K562 (cell line): Measurements from ENCODE around the gene GABBR1. TPM values are rescaled to one million over a fixed set of nuclear protein-coding genes. Genes with fewer than 3 reads are reported as not detected.
A peak's percentile ranks its signal among the peaks of the same experiment; 100 is the strongest.

ENCODE experiments used
- BDP1 ChIP-seq: IDR thresholded peaks from 3 replicates; pipeline ENCODE4 v1.6.1; 2011; ENCODE audit not compliant: insufficient read length, insufficient read depth
- NR2F6 ChIP-seq: fragments of 450-650 bp; formaldehyde crosslinking; IDR thresholded peaks from 2 replicates; pipeline ENCODE4 v1.4.0; 2020; ENCODE audit warnings: mild to moderate bottlenecking
- POLR2AphosphoS5 ChIP-seq: IDR thresholded peaks from 2 replicates; pipeline ENCODE4 v1.6.1; 2011; ENCODE audit warnings: mild to moderate bottlenecking, low read depth, low read length, moderate library complexity; ENCODE audit not compliant: control insufficient read depth, insufficient read depth
- SP1 ChIP-seq: sonication (generic); formaldehyde crosslinking; IDR thresholded peaks from 2 replicates; pipeline ENCODE4 v1.8.1; 2022; ENCODE audit warnings: mild to moderate bottlenecking, missing genetic modification reagents
- SRF ChIP-seq, 2 experiments: fragments of 250-450, 450-650 bp in 1 of 2; sonication (Bioruptor Pico) in 1 of 2; sonication (generic) in 1 of 2; formaldehyde crosslinking; IDR thresholded peaks; 2 replicates each; pipeline versions ENCODE4 v1.5.0 to v1.5.1; 2020 to 2022; ENCODE audit warnings: mild to moderate bottlenecking in 1 of 2, missing genetic modification reagents in 1 of 2
- TARDBP ChIP-seq: fragments of 450-650 bp; IDR thresholded peaks from 2 replicates; pipeline ENCODE4 v1.6.1; 2016
- XRCC4 ChIP-seq: IDR thresholded peaks from one replicate; pipeline ENCODE4 v1.6.1; 2011; ENCODE audit not compliant: insufficient read depth, insufficient read length; ENCODE audit errors: extremely low read depth
- polyA plus RNA-seq, 8 experiments: library from polyadenylated mRNA; depleted of rRNA in 4 of 8; stranded (reverse) in 5 of 8; unstranded in 3 of 8; fragments of >200 nt; fragmentation: Nextera tagmentation in 2 of 8; fragmentation: Illumina TruSeq in 1 of 8; extraction: Ambion mirVana in 2 of 8; extraction: Trizol in 1 of 8; gene quantifications; 2 replicates each; pipeline versions ENCODE4 v1.2.1 to v1.2.3, GENCODE V29; 2011 to 2014; ENCODE audit warnings: inconsistent platforms in 1 of 8, missing spikeins in 1 of 8
- total RNA-seq, 7 experiments: library from RNA; depleted of rRNA in 6 of 7; stranded (reverse); fragments of >200 nt in 6 of 7; fragmentation: Illumina TruSeq in 2 of 7; extraction: Trizol in 2 of 7; gene quantifications; 2 replicates each; pipeline versions ENCODE4 v1.2.1 to v1.2.3, GENCODE V29; 2011 to 2021; ENCODE audit warnings: low replicate concordance in 1 of 7
- TF ChIP-seq, protein P1 (sequence below), 2 experiments: fragments of 450-650 bp; formaldehyde crosslinking in 1 of 2; IDR thresholded peaks; 2 replicates each; pipeline versions ENCODE4 v1.4.0 to v1.6.1; 2014 to 2020; ENCODE audit warnings: mild to moderate bottlenecking in 2 of 2, borderline replicate concordance in 1 of 2, low read depth in 1 of 2
- TF ChIP-seq, protein P2 (sequence below): sonication (generic); formaldehyde crosslinking; IDR thresholded peaks from 2 replicates; pipeline ENCODE4 v1.8.1; 2023; ENCODE audit warnings: mild to moderate bottlenecking, missing genetic modification reagents, moderate library complexity
- TF ChIP-seq, protein P3 (sequence below): sonication (generic); formaldehyde crosslinking; IDR thresholded peaks from 2 replicates; pipeline ENCODE4 v1.8.1; 2023; ENCODE audit warnings: mild to moderate bottlenecking, missing genetic modification reagents
- TF ChIP-seq, protein P4 (sequence below): fragments of 450-650 bp; IDR thresholded peaks from 2 replicates; pipeline ENCODE4 v1.6.1; 2018; ENCODE audit not compliant: partially characterized antibody

Gene GABBR1
- total and polyA plus RNA-seq, 9 of the 15 experiments (the other 6 are each of a cell fraction or from before 2014, with no cell fraction given): 2.2 to 48.3 (median 20.8) TPM

DNA sequence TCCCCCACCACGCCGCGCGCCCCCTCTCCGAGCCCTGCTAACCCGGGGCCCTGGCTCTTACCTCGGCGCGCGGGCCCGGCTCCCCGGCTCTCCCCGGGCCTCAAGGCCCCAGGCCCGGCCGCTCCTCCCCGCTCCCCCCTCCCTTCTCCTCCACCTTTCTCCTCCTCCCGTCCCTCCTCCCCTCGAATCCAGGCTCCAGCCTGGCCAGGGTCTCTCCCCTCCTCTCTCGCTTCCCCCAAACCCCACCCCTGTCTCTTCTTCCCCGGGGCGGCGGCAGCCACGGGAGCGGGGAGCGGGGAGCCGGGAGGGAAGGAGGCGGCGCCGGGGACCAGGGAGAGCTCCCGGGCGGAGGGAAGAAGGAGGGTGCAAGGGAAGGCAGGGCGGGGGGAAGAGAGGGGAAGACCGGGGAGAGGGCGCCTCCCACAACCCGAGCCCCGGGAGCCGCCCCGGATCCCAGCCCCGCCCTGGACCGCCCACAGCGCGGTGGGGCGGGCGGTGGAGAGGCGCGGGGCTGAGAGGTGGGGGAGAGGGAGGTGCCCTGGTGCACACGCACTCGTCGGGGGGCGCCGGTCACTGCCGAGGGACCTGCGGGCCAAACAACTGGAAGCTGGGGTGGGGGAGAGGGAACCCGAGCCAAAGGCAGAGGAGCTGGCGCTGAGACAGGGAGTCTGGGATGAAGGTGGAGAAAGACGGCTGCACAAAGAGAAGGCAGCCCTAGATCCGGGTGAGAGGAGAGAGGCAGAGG, at the start of gene GABBR1 (continued):
- TF ChIP-seq, protein P1, sequence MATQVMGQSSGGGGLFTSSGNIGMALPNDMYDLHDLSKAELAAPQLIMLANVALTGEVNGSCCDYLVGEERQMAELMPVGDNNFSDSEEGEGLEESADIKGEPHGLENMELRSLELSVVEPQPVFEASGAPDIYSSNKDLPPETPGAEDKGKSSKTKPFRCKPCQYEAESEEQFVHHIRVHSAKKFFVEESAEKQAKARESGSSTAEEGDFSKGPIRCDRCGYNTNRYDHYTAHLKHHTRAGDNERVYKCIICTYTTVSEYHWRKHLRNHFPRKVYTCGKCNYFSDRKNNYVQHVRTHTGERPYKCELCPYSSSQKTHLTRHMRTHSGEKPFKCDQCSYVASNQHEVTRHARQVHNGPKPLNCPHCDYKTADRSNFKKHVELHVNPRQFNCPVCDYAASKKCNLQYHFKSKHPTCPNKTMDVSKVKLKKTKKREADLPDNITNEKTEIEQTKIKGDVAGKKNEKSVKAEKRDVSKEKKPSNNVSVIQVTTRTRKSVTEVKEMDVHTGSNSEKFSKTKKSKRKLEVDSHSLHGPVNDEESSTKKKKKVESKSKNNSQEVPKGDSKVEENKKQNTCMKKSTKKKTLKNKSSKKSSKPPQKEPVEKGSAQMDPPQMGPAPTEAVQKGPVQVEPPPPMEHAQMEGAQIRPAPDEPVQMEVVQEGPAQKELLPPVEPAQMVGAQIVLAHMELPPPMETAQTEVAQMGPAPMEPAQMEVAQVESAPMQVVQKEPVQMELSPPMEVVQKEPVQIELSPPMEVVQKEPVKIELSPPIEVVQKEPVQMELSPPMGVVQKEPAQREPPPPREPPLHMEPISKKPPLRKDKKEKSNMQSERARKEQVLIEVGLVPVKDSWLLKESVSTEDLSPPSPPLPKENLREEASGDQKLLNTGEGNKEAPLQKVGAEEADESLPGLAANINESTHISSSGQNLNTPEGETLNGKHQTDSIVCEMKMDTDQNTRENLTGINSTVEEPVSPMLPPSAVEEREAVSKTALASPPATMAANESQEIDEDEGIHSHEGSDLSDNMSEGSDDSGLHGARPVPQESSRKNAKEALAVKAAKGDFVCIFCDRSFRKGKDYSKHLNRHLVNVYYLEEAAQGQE (IDR thresholded peaks at IDR 0.05; ENCODE audit: borderline replicate concordance): peak; percentile 82
- TF ChIP-seq, protein P1 (CRISPR knock-in tag; IDR thresholded peaks at IDR 0.05; ENCODE audit: low read depth): peak; percentile 84
- 0 out of 2 replicates have a peak, but pooled peaks have one; percentile 26 for TF ChIP-seq POLR2AphosphoS5
- no peak for TF ChIP-seq BDP1
- TF ChIP-seq TARDBP: no peak
- no peak for TF ChIP-seq NR2F6
- TF ChIP-seq, protein P2, sequence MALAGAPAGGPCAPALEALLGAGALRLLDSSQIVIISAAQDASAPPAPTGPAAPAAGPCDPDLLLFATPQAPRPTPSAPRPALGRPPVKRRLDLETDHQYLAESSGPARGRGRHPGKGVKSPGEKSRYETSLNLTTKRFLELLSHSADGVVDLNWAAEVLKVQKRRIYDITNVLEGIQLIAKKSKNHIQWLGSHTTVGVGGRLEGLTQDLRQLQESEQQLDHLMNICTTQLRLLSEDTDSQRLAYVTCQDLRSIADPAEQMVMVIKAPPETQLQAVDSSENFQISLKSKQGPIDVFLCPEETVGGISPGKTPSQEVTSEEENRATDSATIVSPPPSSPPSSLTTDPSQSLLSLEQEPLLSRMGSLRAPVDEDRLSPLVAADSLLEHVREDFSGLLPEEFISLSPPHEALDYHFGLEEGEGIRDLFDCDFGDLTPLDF (CRISPR knock-in tag): no peak
- peak in 1 of 2 experiments; percentile 36; a peak in 1 of 4 replicates for TF ChIP-seq SRF (CRISPR knock-in tag; IDR thresholded peaks at IDR 0.05)
- TF ChIP-seq SP1 (CRISPR knock-in tag): peak; percentile 70; the same call in 1 of the 2 replicates
- TF ChIP-seq XRCC4: no peak
- TF ChIP-seq, protein P3, sequence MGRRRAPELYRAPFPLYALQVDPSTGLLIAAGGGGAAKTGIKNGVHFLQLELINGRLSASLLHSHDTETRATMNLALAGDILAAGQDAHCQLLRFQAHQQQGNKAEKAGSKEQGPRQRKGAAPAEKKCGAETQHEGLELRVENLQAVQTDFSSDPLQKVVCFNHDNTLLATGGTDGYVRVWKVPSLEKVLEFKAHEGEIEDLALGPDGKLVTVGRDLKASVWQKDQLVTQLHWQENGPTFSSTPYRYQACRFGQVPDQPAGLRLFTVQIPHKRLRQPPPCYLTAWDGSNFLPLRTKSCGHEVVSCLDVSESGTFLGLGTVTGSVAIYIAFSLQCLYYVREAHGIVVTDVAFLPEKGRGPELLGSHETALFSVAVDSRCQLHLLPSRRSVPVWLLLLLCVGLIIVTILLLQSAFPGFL (CRISPR knock-in tag): no peak
- TF ChIP-seq, protein P4, sequence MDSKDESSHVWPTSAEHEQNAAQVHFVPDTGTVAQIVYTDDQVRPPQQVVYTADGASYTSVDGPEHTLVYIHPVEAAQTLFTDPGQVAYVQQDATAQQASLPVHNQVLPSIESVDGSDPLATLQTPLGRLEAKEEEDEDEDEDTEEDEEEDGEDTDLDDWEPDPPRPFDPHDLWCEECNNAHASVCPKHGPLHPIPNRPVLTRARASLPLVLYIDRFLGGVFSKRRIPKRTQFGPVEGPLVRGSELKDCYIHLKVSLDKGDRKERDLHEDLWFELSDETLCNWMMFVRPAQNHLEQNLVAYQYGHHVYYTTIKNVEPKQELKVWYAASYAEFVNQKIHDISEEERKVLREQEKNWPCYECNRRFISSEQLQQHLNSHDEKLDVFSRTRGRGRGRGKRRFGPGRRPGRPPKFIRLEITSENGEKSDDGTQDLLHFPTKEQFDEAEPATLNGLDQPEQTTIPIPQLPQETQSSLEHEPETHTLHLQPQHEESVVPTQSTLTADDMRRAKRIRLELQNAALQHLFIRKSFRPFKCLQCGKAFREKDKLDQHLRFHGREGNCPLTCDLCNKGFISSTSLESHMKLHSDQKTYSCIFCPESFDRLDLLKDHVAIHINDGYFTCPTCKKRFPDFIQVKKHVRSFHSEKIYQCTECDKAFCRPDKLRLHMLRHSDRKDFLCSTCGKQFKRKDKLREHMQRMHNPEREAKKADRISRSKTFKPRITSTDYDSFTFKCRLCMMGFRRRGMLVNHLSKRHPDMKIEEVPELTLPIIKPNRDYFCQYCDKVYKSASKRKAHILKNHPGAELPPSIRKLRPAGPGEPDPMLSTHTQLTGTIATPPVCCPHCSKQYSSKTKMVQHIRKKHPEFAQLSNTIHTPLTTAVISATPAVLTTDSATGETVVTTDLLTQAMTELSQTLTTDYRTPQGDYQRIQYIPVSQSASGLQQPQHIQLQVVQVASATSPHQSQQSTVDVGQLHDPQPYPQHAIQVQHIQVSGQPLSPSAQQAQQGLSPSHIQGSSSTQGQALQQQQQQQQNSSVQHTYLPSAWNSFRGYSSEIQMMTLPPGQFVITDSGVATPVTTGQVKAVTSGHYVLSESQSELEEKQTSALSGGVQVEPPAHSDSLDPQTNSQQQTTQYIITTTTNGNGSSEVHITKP: peak; percentile 24
